ENCODE results near the gene IGSF3. TPM values are rescaled to one million over a fixed set of nuclear protein-coding genes. Genes with fewer than 3 reads are reported as not detected.

Gene IGSF3
- total and polyA plus RNA-seq, 10 donors: 0.09 to 1.2 (median 0.56) TPM

DNA sequence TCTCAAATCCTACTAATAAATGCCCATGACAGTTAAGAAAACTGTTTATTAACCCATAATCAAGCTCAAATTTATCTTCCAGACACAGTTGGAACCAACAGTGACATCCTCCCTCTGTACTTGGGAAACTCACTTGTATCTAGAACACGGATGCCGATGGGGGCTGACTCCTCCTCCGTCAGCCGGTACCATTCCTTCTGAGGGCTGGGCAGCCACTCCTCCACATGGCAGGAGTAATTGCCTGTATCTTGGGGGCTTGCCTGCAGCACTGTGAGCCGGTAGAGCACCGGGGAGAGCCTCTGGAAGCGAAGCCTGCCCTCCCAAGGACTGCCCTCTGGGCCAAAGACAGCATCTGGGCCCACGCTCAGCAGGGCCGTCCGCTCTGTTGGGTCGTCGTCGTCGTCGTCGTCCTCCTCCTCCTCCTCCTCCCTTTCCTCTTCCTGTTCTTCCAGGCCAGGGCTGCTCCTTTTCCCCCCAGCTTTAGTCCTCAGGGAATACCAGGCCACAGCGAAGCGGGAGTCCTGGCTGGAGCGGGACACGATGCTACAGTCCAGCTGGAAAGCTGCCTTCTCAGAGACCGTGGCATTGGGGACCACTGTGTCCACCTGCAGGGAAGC lies 88.2 kb downstream of the IGSF3 start:
- H3K27me3 ChIP-seq (replicated peaks in 1 of 7): no peaks in the 10 kb centered on the region
- no peaks in the 10 kb centered on the region for H3K36me3 ChIP-seq
- H3K27ac ChIP-seq: no peak overlapping the region
- WGBS, 5 donors: 71 to 84% (median 79%) methylated on average over 18 to 21 of the region's 21 CpGs
- intact Hi-C loops (cut with DNase I; ENCODE audit: low total_unique reads): loop anchor here (10.0 kb wide), 1 partner anchor 65 kb away; no protein-coding TSS in a partner anchor
- peaks cover 0 to 18% (median 5%) of the 10 kb centered on the region in 6 donors for H3K4me1 ChIP-seq
- DNase-seq: no peak
- TF ChIP-seq POLR2A (IDR thresholded peaks at IDR 0.05) (no peak), POLR2AphosphoS5 (IDR thresholded peaks at IDR 0.05) (no peak)
- TF ChIP-seq, protein P1, sequence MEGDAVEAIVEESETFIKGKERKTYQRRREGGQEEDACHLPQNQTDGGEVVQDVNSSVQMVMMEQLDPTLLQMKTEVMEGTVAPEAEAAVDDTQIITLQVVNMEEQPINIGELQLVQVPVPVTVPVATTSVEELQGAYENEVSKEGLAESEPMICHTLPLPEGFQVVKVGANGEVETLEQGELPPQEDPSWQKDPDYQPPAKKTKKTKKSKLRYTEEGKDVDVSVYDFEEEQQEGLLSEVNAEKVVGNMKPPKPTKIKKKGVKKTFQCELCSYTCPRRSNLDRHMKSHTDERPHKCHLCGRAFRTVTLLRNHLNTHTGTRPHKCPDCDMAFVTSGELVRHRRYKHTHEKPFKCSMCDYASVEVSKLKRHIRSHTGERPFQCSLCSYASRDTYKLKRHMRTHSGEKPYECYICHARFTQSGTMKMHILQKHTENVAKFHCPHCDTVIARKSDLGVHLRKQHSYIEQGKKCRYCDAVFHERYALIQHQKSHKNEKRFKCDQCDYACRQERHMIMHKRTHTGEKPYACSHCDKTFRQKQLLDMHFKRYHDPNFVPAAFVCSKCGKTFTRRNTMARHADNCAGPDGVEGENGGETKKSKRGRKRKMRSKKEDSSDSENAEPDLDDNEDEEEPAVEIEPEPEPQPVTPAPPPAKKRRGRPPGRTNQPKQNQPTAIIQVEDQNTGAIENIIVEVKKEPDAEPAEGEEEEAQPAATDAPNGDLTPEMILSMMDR (IDR thresholded peaks at IDR 0.05 in 8 of 11, conservative IDR thresholded peaks at IDR 0.05 in 3 of 11): no peak
- H3K9me3 ChIP-seq: no peaks in the 10 kb centered on the region
- H3K4me3 ChIP-seq: no peak overlapping the region

DNA sequence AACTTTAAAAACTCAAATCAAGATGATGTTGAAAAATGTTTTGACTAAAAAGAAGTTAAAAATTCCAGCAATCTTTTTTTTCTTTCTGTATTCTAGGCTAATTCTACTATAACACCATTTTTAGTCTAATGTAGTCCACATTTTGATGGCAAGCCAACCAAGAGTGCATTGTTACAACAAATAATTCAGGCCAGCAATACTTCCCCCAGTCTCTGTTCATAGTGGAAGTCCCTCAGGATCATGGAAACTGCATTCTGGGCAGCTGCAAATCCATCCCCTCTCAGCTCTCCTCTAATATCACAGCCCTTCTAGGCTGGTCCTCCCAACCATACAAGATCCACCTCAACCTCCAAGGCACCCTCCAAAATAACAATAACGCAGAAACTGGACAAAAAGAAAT lies 89.0 kb downstream of the IGSF3 start:
- intact Hi-C loops (cut with DNase I; ENCODE audit: low total_unique reads): loop anchor here (10.0 kb wide), 1 partner anchor 64 kb away; no protein-coding TSS in a partner anchor
- H3K36me3 ChIP-seq: no peaks in the 10 kb centered on the region

DNA sequence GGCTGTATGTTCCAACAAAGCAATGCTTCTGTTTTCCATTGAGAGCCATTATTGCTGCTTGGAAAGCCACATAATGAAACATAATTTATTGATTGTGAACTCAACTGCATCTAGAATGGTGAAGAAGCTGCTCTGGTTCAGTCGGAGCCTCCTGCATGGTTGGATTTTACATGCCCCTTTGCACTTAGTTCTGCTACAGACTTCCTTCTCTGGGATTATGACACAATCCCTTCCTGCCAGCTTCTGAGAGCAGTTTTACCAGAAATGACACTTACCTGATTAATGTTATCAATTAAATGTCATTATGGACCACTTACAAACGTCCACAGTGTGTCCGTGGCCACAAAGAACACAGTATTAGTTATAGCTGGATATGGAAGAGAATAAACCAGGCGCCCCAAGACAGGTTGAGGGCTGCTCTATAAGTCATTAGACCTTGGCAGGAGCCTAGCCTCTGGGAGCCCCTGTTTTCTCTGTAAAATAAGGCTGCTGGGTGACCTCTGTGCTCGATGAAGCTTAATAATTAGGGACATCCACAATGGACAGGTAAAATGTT lies 89.7 kb downstream of the IGSF3 start:
- TF ChIP-seq, protein P1 (IDR thresholded peaks at IDR 0.05 in 8 of 11, conservative IDR thresholded peaks at IDR 0.05 in 3 of 11): no peak
- no peak for TF ChIP-seq POLR2A (IDR thresholded peaks at IDR 0.05)
- TF ChIP-seq POLR2AphosphoS5 (IDR thresholded peaks at IDR 0.05): no peak
- intact Hi-C loops (cut with DNase I; ENCODE audit: low total_unique reads): loop anchor here (10.0 kb wide), 1 partner anchor 63 kb away; no protein-coding TSS in a partner anchor
- WGBS, 5 donors: 60 to 78% (median 74%) methylated on average over 5 of the region's 5 CpGs

More for the DNA sequence above, 89.0 kb downstream of the IGSF3 start:
- Histone ChIP-seq H3K27me3 (replicated peaks in 1 of 7) (no peaks in the 10 kb centered on the region), H3K9me3 (no peaks in the 10 kb centered on the region), H3K4me1 (peaks cover 0 to 25% (median 12%) of the 10 kb centered on the region in 6 donors), H3K27ac (no peak overlapping the region), H3K4me3 (no peak overlapping the region)
- no peak for DNase-seq
- WGBS, 5 donors: 90 to 97% (median 92%) methylated on average over 1 of the region's 1 CpG
- TF ChIP-seq POLR2AphosphoS5 (IDR thresholded peaks at IDR 0.05): no peak
- TF ChIP-seq, protein P1 (IDR thresholded peaks at IDR 0.05 in 8 of 11, conservative IDR thresholded peaks at IDR 0.05 in 3 of 11): no peak
- TF ChIP-seq POLR2A (IDR thresholded peaks at IDR 0.05): no peak

DNA sequence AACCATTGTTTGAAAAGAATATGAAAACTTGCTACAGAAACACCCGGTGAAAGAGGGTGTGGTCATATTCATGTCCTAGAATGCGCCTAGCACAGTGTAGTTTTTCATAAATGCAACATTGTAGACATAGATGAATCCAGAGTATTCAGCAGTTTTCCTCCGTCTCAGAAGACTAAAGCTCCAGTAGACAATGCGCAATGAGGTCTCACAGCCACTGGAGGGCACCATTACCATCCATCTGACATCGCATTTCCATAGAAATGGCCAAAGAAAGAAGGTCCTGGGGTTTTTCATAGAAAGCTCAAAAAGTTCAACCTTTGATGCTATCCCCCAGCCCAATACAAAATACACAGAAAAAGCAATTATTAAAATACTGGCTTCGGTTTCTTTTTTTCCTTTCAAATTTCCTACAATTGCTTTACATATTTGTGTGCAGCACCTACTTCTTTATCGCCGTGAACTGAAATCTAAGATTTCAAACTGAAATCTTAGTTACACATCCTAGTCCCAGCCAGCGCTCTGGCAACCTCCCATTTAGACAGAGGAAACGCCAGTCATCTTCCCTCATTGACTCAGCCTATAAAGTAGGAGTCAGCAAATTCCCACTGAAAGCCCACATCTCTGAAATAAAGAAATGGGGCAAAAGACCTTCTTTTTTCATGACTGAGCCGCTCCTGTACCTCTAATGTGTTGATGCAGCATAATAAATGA lies 92.8 kb downstream of the IGSF3 start:
- Histone ChIP-seq H3K9me3 (no peaks in the 10 kb centered on the region), H3K4me3 (no peak overlapping the region), H3K27ac (peak overlapping the region in 1 of 8 donors; percentile 27), H3K4me1 (peaks cover 8 to 56% (median 35%) of the 10 kb centered on the region in 6 donors), H3K27me3 (replicated peaks in 1 of 7) (no peaks in the 10 kb centered on the region), H3K36me3 (no peaks in the 10 kb centered on the region)
- intact Hi-C loops (cut with DNase I; ENCODE audit: low total_unique reads): loop anchor here (10.0 kb wide), 1 partner anchor 60 kb away; no protein-coding TSS in a partner anchor
- no peak for DNase-seq
- TF ChIP-seq, protein P1 (IDR thresholded peaks at IDR 0.05 in 8 of 11, conservative IDR thresholded peaks at IDR 0.05 in 3 of 11): peak; percentile 74 to 93 (median 88)
- TF ChIP-seq POLR2A (IDR thresholded peaks at IDR 0.05) (no peak), POLR2AphosphoS5 (IDR thresholded peaks at IDR 0.05) (no peak)
- WGBS, 5 donors: 25 to 34% (median 29%) methylated on average over 11 of the region's 11 CpGs

More for the DNA sequence above, 89.7 kb downstream of the IGSF3 start:
- Histone ChIP-seq H3K4me3 (no peak overlapping the region), H3K4me1 (peaks cover 0 to 33% (median 18%) of the 10 kb centered on the region in 6 donors), H3K27ac (no peak overlapping the region), H3K27me3 (replicated peaks in 1 of 7) (no peaks in the 10 kb centered on the region), H3K36me3 (no peaks in the 10 kb centered on the region), H3K9me3 (no peaks in the 10 kb centered on the region)
- no peak for DNase-seq
